Fibroblast of villous mesenchyme (primary cell): Measurements from ENCODE around the gene AKAP8. TPM values are rescaled to one million over a fixed set of nuclear protein-coding genes. Genes with fewer than 3 reads are reported as not detected.
A peak's percentile ranks its signal among the peaks of the same experiment; 100 is the strongest.

Experiments used
- DNase-seq: peaks from one replicate; pipeline ENCODE4 v3.0.0-alpha.2; 2010; ENCODE audit warnings: low read depth
- H3K4me3 ChIP-seq: 2 replicates; pipeline ENCODE4 v1.5.1; 2011; ENCODE audit warnings: low read depth, mild to moderate bottlenecking, low read length
- CTCF ChIP-seq: IDR thresholded peaks from 2 replicates; pipeline ENCODE4 v1.5.1; 2012; ENCODE audit warnings: low read depth, mild to moderate bottlenecking, low read length; ENCODE audit not compliant: insufficient read depth
- total RNA-seq: library from RNA; depleted of rRNA; stranded (reverse); fragments of >200 nt; gene quantifications from 2 replicates; pipeline ENCODE4 v1.2.3, GENCODE V29; 2012

AKAP8 gene
- total RNA-seq = 16.0 and 19.6 TPM in 2 replicates

GRCh38 chr19:15379083-15379998 lies at the start of gene AKAP8:
Gene AKAP8 (minus strand): TSS chr19:15379787. CDS start chr19:15379731, 56 bp downstream.
- peak within 1 kb of the TSS; percentile 94 for H3K4me3 ChIP-seq
- DNase-seq = peak; percentile 99
- no peak for TF ChIP-seq CTCF

- TF ChIP-seq CTCF = no peak
- H3K4me3 ChIP-seq = no peak overlapping the region
- DNase-seq = no peak
These were observed 48.4 kb upstream of the AKAP8 start for GRCh38 chr19:15427991-15428471.

- TF ChIP-seq CTCF = no peak
- DNase-seq = no peak
- H3K4me3 ChIP-seq = no peak overlapping the region
These were observed 47.7 kb upstream of the AKAP8 start for GRCh38 chr19:15427350-15427700.

GRCh38 chr19:15426485-15427349 lies 47.1 kb upstream of the AKAP8 start:
- DNase-seq = no peak
- H3K4me3 ChIP-seq = no peak overlapping the region
- no peak for TF ChIP-seq CTCF

GRCh38 chr19:15425321-15425950 lies 45.8 kb upstream of the AKAP8 start:
- no peak for TF ChIP-seq CTCF
- H3K4me3 ChIP-seq = no peak overlapping the region
- DNase-seq = no peak

- no peak for DNase-seq
- TF ChIP-seq CTCF = no peak
These were observed 45.2 kb upstream of the AKAP8 start for GRCh38 chr19:15424692-15425272.

More at GRCh38 chr19:15424692-15425272, 45.2 kb upstream of the AKAP8 start:
- no peak overlapping the region for H3K4me3 ChIP-seq
